Measurements from ENCODE around the gene NANS.

DNA sequence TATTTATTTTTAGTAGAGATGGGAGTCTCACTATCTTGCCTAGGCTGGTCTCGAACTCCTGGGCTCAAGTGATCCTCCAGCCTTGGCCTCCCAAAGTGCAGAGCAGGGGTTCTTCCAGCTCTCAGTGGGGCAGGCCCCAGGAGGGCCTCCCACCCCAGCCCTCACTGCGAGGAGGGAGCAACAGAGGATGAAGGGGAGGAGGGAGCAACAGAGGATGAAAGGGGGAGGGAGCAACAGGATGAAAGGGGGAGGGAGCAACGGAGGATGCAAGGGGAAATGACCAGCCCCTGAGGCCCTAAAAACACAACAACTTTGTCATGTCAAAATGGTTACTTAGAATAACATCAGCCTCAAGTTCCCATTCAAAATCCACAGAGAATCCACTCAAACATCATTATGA is 52.5 kb downstream of the NANS start:
- TF ChIP-seq, protein P1, sequence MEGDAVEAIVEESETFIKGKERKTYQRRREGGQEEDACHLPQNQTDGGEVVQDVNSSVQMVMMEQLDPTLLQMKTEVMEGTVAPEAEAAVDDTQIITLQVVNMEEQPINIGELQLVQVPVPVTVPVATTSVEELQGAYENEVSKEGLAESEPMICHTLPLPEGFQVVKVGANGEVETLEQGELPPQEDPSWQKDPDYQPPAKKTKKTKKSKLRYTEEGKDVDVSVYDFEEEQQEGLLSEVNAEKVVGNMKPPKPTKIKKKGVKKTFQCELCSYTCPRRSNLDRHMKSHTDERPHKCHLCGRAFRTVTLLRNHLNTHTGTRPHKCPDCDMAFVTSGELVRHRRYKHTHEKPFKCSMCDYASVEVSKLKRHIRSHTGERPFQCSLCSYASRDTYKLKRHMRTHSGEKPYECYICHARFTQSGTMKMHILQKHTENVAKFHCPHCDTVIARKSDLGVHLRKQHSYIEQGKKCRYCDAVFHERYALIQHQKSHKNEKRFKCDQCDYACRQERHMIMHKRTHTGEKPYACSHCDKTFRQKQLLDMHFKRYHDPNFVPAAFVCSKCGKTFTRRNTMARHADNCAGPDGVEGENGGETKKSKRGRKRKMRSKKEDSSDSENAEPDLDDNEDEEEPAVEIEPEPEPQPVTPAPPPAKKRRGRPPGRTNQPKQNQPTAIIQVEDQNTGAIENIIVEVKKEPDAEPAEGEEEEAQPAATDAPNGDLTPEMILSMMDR (conservative IDR thresholded peaks at IDR 0.05; ENCODE audit: low read length), result no peak
- TF ChIP-seq EZH2phosphoT487 (IDR thresholded peaks at IDR 0.05; ENCODE audit: borderline replicate concordance, low read depth, low read length), result no peak
